Measurements from ENCODE around the gene CHRNA4. TPM values are rescaled to one million over a fixed set of nuclear protein-coding genes. Genes with fewer than 3 reads are reported as not detected.

Gene CHRNA4
- total RNA-seq, 1 donor from 2014 or later: not detected

DNA sequence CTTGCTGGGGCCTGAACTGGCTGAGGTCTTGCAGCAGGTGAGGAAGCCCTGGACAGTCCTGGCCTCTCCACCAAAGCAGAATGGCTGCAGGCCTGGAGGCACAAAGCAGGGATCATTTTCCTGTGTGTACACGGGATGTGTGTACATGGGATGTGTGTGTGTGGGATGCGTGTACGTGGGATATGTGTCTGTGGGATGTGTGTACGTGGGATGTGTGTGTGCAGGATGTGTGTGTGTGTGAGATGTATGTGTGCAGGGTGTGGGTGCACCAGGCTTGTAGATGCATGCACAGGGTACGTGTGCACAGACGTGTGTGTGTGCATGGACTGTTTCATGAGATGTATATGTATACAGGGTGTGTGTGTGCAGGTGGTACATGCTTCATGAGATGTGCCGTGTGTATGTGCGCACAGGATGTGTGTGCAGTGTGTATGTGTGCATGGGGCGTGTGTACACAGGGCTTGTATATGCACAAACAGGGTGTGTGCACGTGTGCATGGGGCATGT lies 7.9 kb upstream of the CHRNA4 start:
- ATAC-seq (no peak), DNase-seq (no peak)
- no peak overlapping the region for H3K27ac ChIP-seq
- no peak overlapping the region for H3K4me3 ChIP-seq
- H3K9me3 ChIP-seq: no peaks in the 10 kb centered on the region
- intact Hi-C loops (cut with DNase I): no loop called here
- TF ChIP-seq CTCF (IDR thresholded peaks at IDR 0.05): no peak
- no peaks in the 10 kb centered on the region for H3K36me3 ChIP-seq
- H3K27me3 ChIP-seq (ENCODE audit: low read depth): peaks cover 76% of the 10 kb centered on the region
- H3K4me1 ChIP-seq: no peaks in the 10 kb centered on the region

- intact Hi-C loops (cut with DNase I): no loop called here
- no peak overlapping the region for H3K27ac ChIP-seq
- H3K27me3 ChIP-seq (ENCODE audit: low read depth): peaks cover 76% of the 10 kb centered on the region
- H3K9me3 ChIP-seq: no peaks in the 10 kb centered on the region
- no peak for TF ChIP-seq CTCF (IDR thresholded peaks at IDR 0.05)
- DNase-seq (no peak), ATAC-seq (no peak)
- no peaks in the 10 kb centered on the region for H3K36me3 ChIP-seq
- no peak overlapping the region for H3K4me3 ChIP-seq
- no peaks in the 10 kb centered on the region for H3K4me1 ChIP-seq
Measured at GRCh38 chr20:63368151-63368550, 7.0 kb upstream of the CHRNA4 start.

GRCh38 chr20:63367446-63368055 lies 6.4 kb upstream of the CHRNA4 start:
- Histone ChIP-seq H3K27me3 (ENCODE audit: low read depth) (peaks cover 74% of the 10 kb centered on the region), H3K4me3 (no peak overlapping the region)
- intact Hi-C loops (cut with DNase I): no loop called here

GRCh38 chr20:63366390-63367365 lies 5.5 kb upstream of the CHRNA4 start:
- H3K4me1 ChIP-seq: no peaks in the 10 kb centered on the region
- DNase-seq (no peak), ATAC-seq (no peak)
- no peak overlapping the region for H3K27ac ChIP-seq
- no peak overlapping the region for H3K4me3 ChIP-seq
- H3K27me3 ChIP-seq (ENCODE audit: low read depth): peaks cover 79% of the 10 kb centered on the region
- TF ChIP-seq CTCF (IDR thresholded peaks at IDR 0.05): no peak
- H3K9me3 ChIP-seq: no peaks in the 10 kb centered on the region
- no peaks in the 10 kb centered on the region for H3K36me3 ChIP-seq
- intact Hi-C loops (cut with DNase I): no loop called here

More at GRCh38 chr20:63367446-63368055, 6.4 kb upstream of the CHRNA4 start:
- H3K9me3 ChIP-seq: no peaks in the 10 kb centered on the region
- ATAC-seq: no peak
- no peaks in the 10 kb centered on the region for H3K4me1 ChIP-seq
- H3K27ac ChIP-seq: no peak overlapping the region
- H3K36me3 ChIP-seq: no peaks in the 10 kb centered on the region
- no peak for DNase-seq
- no peak for TF ChIP-seq CTCF (IDR thresholded peaks at IDR 0.05)

- Histone ChIP-seq H3K36me3 (no peaks in the 10 kb centered on the region), H3K27me3 (ENCODE audit: low read depth) (peaks cover 77% of the 10 kb centered on the region), H3K9me3 (no peaks in the 10 kb centered on the region), H3K27ac (no peak overlapping the region), H3K4me1 (no peaks in the 10 kb centered on the region), H3K4me3 (no peak overlapping the region)
- DNase-seq (no peak), ATAC-seq (no peak)
- intact Hi-C loops (cut with DNase I): no loop called here
- no peak for TF ChIP-seq CTCF (IDR thresholded peaks at IDR 0.05)
Measured at GRCh38 chr20:63365601-63366389, 4.6 kb upstream of the CHRNA4 start.

All from lower lobe of right lung (tissue), 2 donors.